HS-5 (cell line): ENCODE data around the gene RECQL5.

Experiments
- DNase-seq: peaks from one replicate; pipeline ENCODE4 v3.0.0-alpha.2; 2012; ENCODE audit warnings: low read depth

RECQL5 gene

GRCh38 chr17:75633486-75634375 is 33.2 kb downstream of the RECQL5 start:
- DNase-seq, result peak; percentile 41

- peak; percentile 52 for DNase-seq
Measured at GRCh38 chr17:75632863-75633485, 34.0 kb downstream of the RECQL5 start, which contains the start of gene SMIM5. Gene SMIM5, plus strand, starts transcription at chr17:75633434. Its CDS starts 6,768 bp downstream, at chr17:75640202.

GRCh38 chr17:75632428-75632827 is 34.5 kb downstream of the RECQL5 start:
- DNase-seq, result no peak

GRCh38 chr17:75631353-75631752 is 35.6 kb downstream of the RECQL5 start:
- DNase-seq, result no peak

- DNase-seq, result no peak
Measured at GRCh38 chr17:75630071-75630917, 36.7 kb downstream of the RECQL5 start.

GRCh38 chr17:75629157-75629556 is 37.8 kb downstream of the RECQL5 start:
- DNase-seq, result no peak

GRCh38 chr17:75628425-75628824 is 38.5 kb downstream of the RECQL5 start:
- DNase-seq, result no peak

- no peak for DNase-seq
Measured at GRCh38 chr17:75627094-75627493, 39.9 kb downstream of the RECQL5 start.

GRCh38 chr17:75626496-75627038 is 40.4 kb downstream of the RECQL5 start:
- DNase-seq, result no peak

- DNase-seq, result no peak
Measured at GRCh38 chr17:75625813-75626486, 41.0 kb downstream of the RECQL5 start.

- no peak for DNase-seq
Measured at GRCh38 chr17:75624714-75625345, 42.1 kb downstream of the RECQL5 start.

GRCh38 chr17:75624021-75624420 is 42.9 kb downstream of the RECQL5 start:
- no peak for DNase-seq

- no peak for DNase-seq
Measured at GRCh38 chr17:75623386-75623785, 43.6 kb downstream of the RECQL5 start.

- DNase-seq, result no peak
Measured at GRCh38 chr17:75622771-75623273, 44.1 kb downstream of the RECQL5 start.

GRCh38 chr17:75622076-75622475 is 44.9 kb downstream of the RECQL5 start:
- DNase-seq, result no peak

- DNase-seq, result no peak
Measured at GRCh38 chr17:75621489-75621888, 45.5 kb downstream of the RECQL5 start.

- DNase-seq, result no peak
Measured at GRCh38 chr17:75619506-75620431, 47.2 kb downstream of the RECQL5 start.

GRCh38 chr17:75617675-75618074 is 49.3 kb downstream of the RECQL5 start:
- DNase-seq, result no peak

GRCh38 chr17:75617218-75617617 is 49.7 kb downstream of the RECQL5 start:
- DNase-seq, result no peak
